ENCODE data around the gene RASAL2.
"Not testable (repeated sequence)": the region's sequence is repeated elsewhere in the genome, so short reads cannot be mapped to it uniquely, and the experiment has no call there.

RASAL2 gene

GRCh38 chr1:178230881-178231409 lies 137.0 kb downstream of the RASAL2 start:
- TF ChIP-seq POLR2A (IDR thresholded peaks at IDR 0.05; ENCODE audit: low read depth, low read length) = no peak
- DNase-seq (ENCODE audit: insufficient read length, low spot score) (no peak), FAIRE-seq (peak; percentile 15)

- FAIRE-seq = no peak
- no peak for TF ChIP-seq POLR2A (IDR thresholded peaks at IDR 0.05; ENCODE audit: low read depth, low read length)
Observed at GRCh38 chr1:178232108-178232507, 138.2 kb downstream of the RASAL2 start.

DNA sequence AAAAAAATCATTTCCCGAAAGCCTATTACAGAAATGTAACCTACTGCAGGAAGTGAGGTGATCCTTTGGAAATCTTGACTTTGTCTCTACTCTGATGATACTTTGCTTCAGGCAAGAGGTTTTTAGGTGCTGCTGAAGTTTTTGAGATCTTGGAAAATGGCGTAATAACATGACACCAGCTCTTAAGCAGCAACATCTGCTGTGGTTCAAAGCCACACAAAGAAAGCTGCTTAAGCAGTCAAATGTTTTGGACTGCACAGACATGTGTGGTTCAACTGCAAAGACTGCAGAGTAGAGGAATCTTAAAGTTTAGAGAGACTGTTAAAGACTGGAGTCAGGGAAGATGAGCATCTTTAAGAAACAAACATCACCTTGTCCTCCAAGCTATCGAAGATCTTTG lies 139.0 kb downstream of the RASAL2 start:
- TF ChIP-seq POLR2A (IDR thresholded peaks at IDR 0.05; ENCODE audit: low read depth, low read length) = no peak
- DNase-seq (ENCODE audit: insufficient read length, low spot score) (no peak), FAIRE-seq (peak; percentile 52)

More at GRCh38 chr1:178232108-178232507, 138.2 kb downstream of the RASAL2 start:
- DNase-seq (ENCODE audit: insufficient read length, low spot score) = no peak

- FAIRE-seq (peak; percentile 86), DNase-seq (ENCODE audit: insufficient read length, low spot score) (no peak)
- TF ChIP-seq POLR2A (IDR thresholded peaks at IDR 0.05; ENCODE audit: low read depth, low read length) = no peak
Observed at GRCh38 chr1:178237121-178237520, 143.2 kb downstream of the RASAL2 start.

- no peak for DNase-seq (ENCODE audit: insufficient read length, low spot score)
- FAIRE-seq = peak; percentile 98
- no peak for TF ChIP-seq POLR2A (IDR thresholded peaks at IDR 0.05; ENCODE audit: low read depth, low read length)
Observed at GRCh38 chr1:178238722-178239510, 145.0 kb downstream of the RASAL2 start.

GRCh38 chr1:178241057-178241456 lies 147.2 kb downstream of the RASAL2 start:
- DNase-seq (ENCODE audit: insufficient read length, low spot score) = no peak
- FAIRE-seq = no peak
- no peak for TF ChIP-seq POLR2A (IDR thresholded peaks at IDR 0.05; ENCODE audit: low read depth, low read length)

DNA sequence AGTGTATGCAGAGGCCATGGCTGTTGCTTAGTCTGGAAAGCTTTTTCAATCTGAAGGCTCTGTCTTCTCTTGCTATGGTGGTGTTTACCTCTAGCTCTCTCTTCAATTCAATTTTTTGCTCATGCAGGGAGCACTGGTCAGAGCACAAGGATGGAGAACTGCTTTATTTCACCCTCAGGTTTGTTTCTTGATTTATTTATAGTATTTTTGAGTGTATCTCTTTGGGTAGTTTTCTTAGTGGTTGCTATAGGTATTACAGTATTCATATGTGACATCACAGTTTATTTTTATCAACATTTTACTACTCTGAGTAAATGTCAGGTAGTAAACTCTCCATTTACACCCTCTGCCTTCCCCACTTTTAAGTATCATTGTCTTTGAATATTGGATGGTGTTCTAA lies 147.9 kb downstream of the RASAL2 start:
- no peak for DNase-seq (ENCODE audit: insufficient read length, low spot score)

DNA sequence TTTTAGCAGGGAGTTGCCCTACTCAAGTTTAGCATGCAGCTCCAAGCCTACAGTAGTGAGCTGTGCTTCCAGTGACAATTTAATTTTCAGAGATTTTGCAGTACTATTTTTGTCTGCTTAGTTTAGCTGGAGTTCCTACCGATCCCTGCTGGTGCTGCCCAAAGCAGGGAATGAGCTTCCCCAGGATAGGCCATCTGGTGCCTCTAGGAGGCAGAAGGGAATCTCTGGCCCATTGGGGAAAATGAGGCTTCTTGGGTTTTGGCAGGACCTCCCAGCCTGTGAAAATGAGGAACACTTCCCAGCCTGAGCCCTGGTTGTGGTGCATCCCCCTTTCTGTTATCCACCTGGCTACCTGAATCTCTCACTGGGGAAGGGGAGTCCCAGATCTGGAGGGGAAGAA lies 149.2 kb downstream of the RASAL2 start:
- no peak for DNase-seq (ENCODE audit: insufficient read length, low spot score)
- no peak for FAIRE-seq

More for the DNA sequence above, 147.9 kb downstream of the RASAL2 start:
- TF ChIP-seq POLR2A (IDR thresholded peaks at IDR 0.05; ENCODE audit: low read depth, low read length) = no peak
- no peak for FAIRE-seq

DNA sequence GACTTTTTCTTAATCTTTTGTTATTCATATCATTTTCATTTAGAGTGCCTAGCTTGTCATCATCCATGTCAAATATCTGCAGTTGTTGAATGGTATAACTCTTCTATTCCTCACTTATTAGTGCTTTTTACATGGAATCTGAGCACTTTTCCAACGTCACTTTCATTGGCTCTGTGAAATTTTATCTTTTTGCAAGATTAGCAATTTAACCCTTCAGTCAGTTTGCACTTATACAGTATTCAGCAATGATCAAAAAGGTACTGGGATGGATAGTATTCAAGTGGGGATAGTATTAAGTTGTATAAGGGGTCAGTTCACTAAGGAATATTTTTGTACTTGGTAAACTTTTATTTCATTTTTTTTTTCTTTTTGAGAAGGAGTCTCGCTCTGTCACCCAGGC lies 150.0 kb downstream of the RASAL2 start:
- TF ChIP-seq POLR2A (IDR thresholded peaks at IDR 0.05; ENCODE audit: low read depth, low read length) = no peak
- FAIRE-seq (no peak), DNase-seq (ENCODE audit: insufficient read length, low spot score) (no peak)

More for the DNA sequence above, 149.2 kb downstream of the RASAL2 start:
- no peak for TF ChIP-seq POLR2A (IDR thresholded peaks at IDR 0.05; ENCODE audit: low read depth, low read length)

DNA sequence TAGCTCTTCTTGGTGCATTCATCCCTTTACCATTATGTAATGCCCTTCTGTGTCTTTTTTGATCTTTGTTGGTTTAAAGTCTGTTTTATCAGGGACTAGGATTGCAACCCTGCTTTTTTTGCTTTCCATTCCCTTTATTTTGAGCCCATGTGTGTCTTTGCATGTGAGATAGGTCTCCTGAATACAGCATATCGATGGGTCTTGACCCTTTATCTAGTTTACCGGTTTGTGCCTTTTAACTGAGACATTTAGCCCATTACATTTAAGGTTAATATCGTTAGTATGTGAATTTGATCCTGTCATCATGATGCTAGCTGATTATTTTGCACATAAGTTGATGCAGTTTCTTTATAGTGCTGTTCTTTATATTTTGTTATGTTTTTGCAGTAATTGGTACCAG lies 154.4 kb downstream of the RASAL2 start:
- not testable (repeated sequence) for FAIRE-seq

GRCh38 chr1:178253581-178253980 lies 159.7 kb downstream of the RASAL2 start:
- not testable (repeated sequence) for DNase-seq (ENCODE audit: insufficient read length, low spot score); FAIRE-seq

More for the DNA sequence above, 154.4 kb downstream of the RASAL2 start:
- not testable (repeated sequence) for DNase-seq (ENCODE audit: insufficient read length, low spot score)

GRCh38 chr1:178254433-178254832 lies 160.5 kb downstream of the RASAL2 start:
- TF ChIP-seq POLR2A (IDR thresholded peaks at IDR 0.05; ENCODE audit: low read depth, low read length) = no peak
- FAIRE-seq = no peak
- no peak for DNase-seq (ENCODE audit: insufficient read length, low spot score)

DNA sequence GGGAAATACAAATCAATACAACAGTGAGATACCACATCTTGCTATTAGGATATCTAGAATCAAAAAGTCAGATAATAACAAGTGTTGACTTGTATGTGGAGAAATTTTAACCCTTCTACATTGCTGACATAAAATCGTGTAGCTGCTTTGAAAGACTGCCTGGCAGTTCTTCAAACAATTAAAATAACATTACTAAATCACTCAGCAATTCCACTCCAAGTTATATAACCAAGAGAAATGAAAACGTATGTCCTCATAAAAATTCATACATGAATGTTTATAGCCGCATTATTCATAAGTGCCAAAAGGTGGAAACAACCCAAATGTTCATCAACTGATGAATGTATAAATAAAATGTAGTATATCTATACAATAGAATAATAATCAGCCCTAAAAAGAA lies 164.6 kb downstream of the RASAL2 start:
- TF ChIP-seq POLR2A (IDR thresholded peaks at IDR 0.05; ENCODE audit: low read depth, low read length) = no peak
- no peak for DNase-seq (ENCODE audit: insufficient read length, low spot score)
- peak; percentile 11 for FAIRE-seq

GRCh38 chr1:178262120-178262500 lies 168.2 kb downstream of the RASAL2 start:
- DNase-seq (ENCODE audit: insufficient read length, low spot score) = no peak
- FAIRE-seq = peak; percentile 86
- TF ChIP-seq POLR2A (IDR thresholded peaks at IDR 0.05; ENCODE audit: low read depth, low read length) = no peak

GRCh38 chr1:178263341-178263740 lies 169.4 kb downstream of the RASAL2 start:
- TF ChIP-seq POLR2A (IDR thresholded peaks at IDR 0.05; ENCODE audit: low read depth, low read length) = no peak
- DNase-seq (ENCODE audit: insufficient read length, low spot score) (no peak), FAIRE-seq (peak; percentile 30)

Measured in H54 (cell line).